H1 (cell line): Measurements from ENCODE around the gene ARHGAP12. TPM values are rescaled to one million over a fixed set of nuclear protein-coding genes. Genes with fewer than 3 reads are reported as not detected.

Experiments
- CTCF ChIA-PET: fragments of 300-600 bp; sonication (Branson Sonifier 250); formaldehyde crosslinking; loops from one replicate; lab custom pipeline; 2021; ENCODE audit not compliant: partially characterized antibody; lab: Charles Lee
- POLR2A ChIA-PET: fragments of 300-600 bp; sonication (Branson Sonifier 250); formaldehyde crosslinking; loops from one replicate; lab custom pipeline; 2021; ENCODE audit warnings: inconsistent platforms; ENCODE audit not compliant: partially characterized antibody; lab: Charles Lee
- DNase-seq, 2 experiments: peaks; one replicate each; pipeline versions ENCODE4 v3.0.0 to v3.0.0-alpha.2; 2010 to 2022; ENCODE audit warnings: low spot score in 2 of 2, low read depth in 1 of 2, mixed read lengths in 1 of 2
- FAIRE-seq: peaks from 2 replicates; lab custom pipeline; 2011; peaks lifted over from hg19 to GRCh38; lab: Jason Lieb, UNC
- H2AFZ ChIP-seq: 2 replicates; pipeline ENCODE4 v1.8.1; 2012; ENCODE audit warnings: low read length, inconsistent platforms
- H2AK5ac ChIP-seq: 2 replicates; pipeline ENCODE4 v1.6.1; 2013; ENCODE audit warnings: low read depth, low read length
- H2BK120ac ChIP-seq: replicated peaks from 2 replicates; pipeline ENCODE3; 2013; ENCODE audit warnings: low read depth, low read length, inconsistent platforms
- H2BK12ac ChIP-seq: 2 replicates; pipeline ENCODE4 v1.6.1; 2013; ENCODE audit warnings: low read depth, low read length
- H2BK15ac ChIP-seq: 2 replicates; pipeline ENCODE4 v1.6.1; 2013; ENCODE audit warnings: low read length
- H2BK20ac ChIP-seq: 2 replicates; pipeline ENCODE4 v1.6.1; 2013; ENCODE audit warnings: low read length
- H2BK5ac ChIP-seq: 2 replicates; pipeline ENCODE4 v1.6.1; 2013; ENCODE audit warnings: low read depth, low read length
- H3K14ac ChIP-seq: 2 replicates; pipeline ENCODE4 v1.6.1; 2013; ENCODE audit warnings: inconsistent platforms; ENCODE audit not compliant: insufficient read length
- H3K18ac ChIP-seq: 2 replicates; pipeline ENCODE4 v1.6.1; 2013; ENCODE audit warnings: low read length; ENCODE audit errors: extremely low read depth
- H3K23ac ChIP-seq: 2 replicates; pipeline ENCODE4 v1.6.1; 2013; ENCODE audit warnings: inconsistent platforms; ENCODE audit not compliant: insufficient read length
- H3K23me2 ChIP-seq: 2 replicates; pipeline ENCODE4 v1.6.1; 2013; ENCODE audit warnings: low read depth, low read length
- H3K27ac ChIP-seq: 2 replicates; pipeline ENCODE4 v1.6.1; 2011; ENCODE audit warnings: low read depth, low read length, inconsistent platforms
- H3K27me3 ChIP-seq, 4 experiments: replicated peaks in 1 of 4; 1 replicate in 1 of 4; 2 replicates in 3 of 4; pipeline versions ENCODE4 v1.6.1 to v1.8.1; 2011 to 2013; ENCODE audit warnings: low read length in 3 of 4, mild to moderate bottlenecking in 3 of 4, inconsistent platforms in 2 of 4, mixed read lengths in 2 of 4, moderate library complexity in 1 of 4; ENCODE audit not compliant: control insufficient read depth in 3 of 4, insufficient read depth in 3 of 4; ENCODE audit errors: extremely low read depth in 1 of 4
- H3K36me3 ChIP-seq, 4 experiments: 2 replicates each; pipeline versions ENCODE4 v1.6.1 to v1.8.1; 2011 to 2013; ENCODE audit warnings: mild to moderate bottlenecking in 4 of 4, low read length in 3 of 4, moderate library complexity in 2 of 4, control low read depth in 1 of 4, inconsistent platforms in 1 of 4; ENCODE audit not compliant: insufficient read depth in 4 of 4, control insufficient read depth in 2 of 4
- H3K4ac ChIP-seq: replicated peaks from 2 replicates; pipeline ENCODE3; 2013; ENCODE audit warnings: low read length, low read depth, mixed read lengths, inconsistent platforms; ENCODE audit not compliant: insufficient read length
- H3K4me1 ChIP-seq, 4 experiments: replicated peaks in 1 of 4; 1 replicate in 1 of 4; 2 replicates in 3 of 4; pipeline versions ENCODE4 v1.6.1 to v1.8.1; 2011 to 2013; ENCODE audit warnings: low read length in 3 of 4, inconsistent platforms in 2 of 4, mixed read lengths in 1 of 4; ENCODE audit not compliant: insufficient read depth in 4 of 4, control insufficient read depth in 3 of 4
- H3K4me2 ChIP-seq, 2 experiments: 2 replicates each; pipeline versions ENCODE4 v1.6.1 to v1.8.1; 2011 to 2013; ENCODE audit warnings: low read depth in 2 of 2, low read length in 2 of 2, control low read depth in 1 of 2, inconsistent platforms in 1 of 2, mild to moderate bottlenecking in 1 of 2; ENCODE audit not compliant: insufficient read depth in 1 of 2
- H3K4me3 ChIP-seq, 4 experiments: fragments of 200-600, 300-600 bp in 1 of 4; sonication (generic), shearing (Covaris generic), sonication (Bioruptor Twin) in 1 of 4; 2 replicates each; pipeline versions ENCODE4 v1.5.1 to v1.8.1; 2011 to 2016; ENCODE audit warnings: low read length in 4 of 4, low read depth in 3 of 4, control low read depth in 2 of 4, inconsistent platforms in 2 of 4, mild to moderate bottlenecking in 2 of 4, mixed read lengths in 1 of 4, moderate library complexity in 1 of 4; ENCODE audit not compliant: insufficient read depth in 2 of 4; ENCODE audit errors: extremely low read depth in 1 of 4
- H3K56ac ChIP-seq: replicated peaks from 2 replicates; pipeline ENCODE3; 2013; ENCODE audit warnings: low read depth, mild to moderate bottlenecking, mixed read lengths, low read length, inconsistent platforms; ENCODE audit not compliant: insufficient read length
- H3K79me1 ChIP-seq: 2 replicates; pipeline ENCODE4 v1.6.1; 2013; ENCODE audit warnings: low read depth, low read length, control low read depth
- H3K79me2 ChIP-seq, 2 experiments: 2 replicates each; pipeline versions ENCODE4 v1.6.1 to v1.8.1; 2012 to 2013; ENCODE audit warnings: low read length in 2 of 2, mild to moderate bottlenecking in 2 of 2, inconsistent platforms in 1 of 2; ENCODE audit not compliant: insufficient read depth in 2 of 2, control insufficient read depth in 1 of 2
- H3K9ac ChIP-seq, 4 experiments: replicated peaks in 1 of 4; 1 replicate in 1 of 4; 2 replicates in 3 of 4; pipeline versions ENCODE4 v1.6.1 to v1.8.1; 2011 to 2013; ENCODE audit warnings: low read depth in 3 of 4, low read length in 3 of 4, control low read depth in 2 of 4, mild to moderate bottlenecking in 2 of 4, moderate library complexity in 2 of 4, inconsistent platforms in 1 of 4; ENCODE audit errors: extremely low read depth in 1 of 4
- H3K9me3 ChIP-seq, 2 experiments: 2 replicates each; pipeline versions ENCODE4 v1.6.1 to v1.8.1; 2012 to 2013; ENCODE audit warnings: mild to moderate bottlenecking in 2 of 2, moderate library complexity in 2 of 2, control low read depth in 1 of 2, inconsistent platforms in 1 of 2, low read depth in 1 of 2, low read length in 1 of 2, mixed read lengths in 1 of 2; ENCODE audit not compliant: insufficient read depth in 2 of 2
- H4K20me1 ChIP-seq, 2 experiments: replicated peaks in 1 of 2; 2 replicates each; pipeline versions ENCODE3 to v1.8.1; 2011 to 2013; ENCODE audit warnings: inconsistent platforms in 2 of 2, low read length in 2 of 2, mild to moderate bottlenecking in 1 of 2; ENCODE audit not compliant: insufficient read depth in 2 of 2, control insufficient read depth in 1 of 2
- H4K5ac ChIP-seq: 2 replicates; pipeline ENCODE4 v1.6.1; 2013; ENCODE audit warnings: low read length, low read depth, mixed read lengths, inconsistent platforms; ENCODE audit not compliant: insufficient read length
- H4K8ac ChIP-seq: 2 replicates; pipeline ENCODE4 v1.8.0; 2013; ENCODE audit warnings: mild to moderate bottlenecking, moderate library complexity, low read length, inconsistent platforms; ENCODE audit not compliant: insufficient read depth; ENCODE audit errors: extremely low read depth
- H4K91ac ChIP-seq: replicated peaks from 2 replicates; pipeline ENCODE3; 2013; ENCODE audit warnings: low read length, mixed read lengths, inconsistent platforms; ENCODE audit not compliant: insufficient read length
- ASH2L ChIP-seq: fragments of 200-600, 300-600 bp; sonication (generic); IDR thresholded peaks from one replicate; pipeline ENCODE4 v1.7.1; 2017; ENCODE audit warnings: low read length
- BCL11A ChIP-seq, 2 experiments: IDR thresholded peaks; one replicate each; pipeline ENCODE4 v1.6.1; 2011; ENCODE audit warnings: low read depth in 2 of 2, low read length in 2 of 2, mild to moderate bottlenecking in 2 of 2
- CBX8 ChIP-seq: fragments of 300-800, 300-1000 bp; sonication (generic); IDR thresholded peaks from 2 replicates; pipeline ENCODE4 v1.7.1; 2016; ENCODE audit warnings: low read depth, low read length, borderline replicate concordance
- CHD1 ChIP-seq: IDR thresholded peaks from 2 replicates; pipeline ENCODE4 v1.6.1; 2012; ENCODE audit warnings: low read depth, low read length, improper control_type of control experiment
- CREB1 ChIP-seq: IDR thresholded peaks from 2 replicates; pipeline ENCODE4 v1.6.1; 2012; ENCODE audit warnings: inconsistent platforms
- FOSL1 ChIP-seq: IDR thresholded peaks from 2 replicates; pipeline ENCODE4 v1.6.1; 2011; ENCODE audit warnings: mild to moderate bottlenecking, low read depth, low read length, moderate library complexity; ENCODE audit not compliant: insufficient read depth
- GABPA ChIP-seq: IDR thresholded peaks from 2 replicates; pipeline ENCODE4 v1.6.1; 2011; ENCODE audit warnings: mild to moderate bottlenecking, low read length, moderate library complexity, borderline replicate concordance; ENCODE audit not compliant: insufficient read depth
- KDM1A ChIP-seq: fragments of 200-600, 300-600 bp; sonication (generic); IDR thresholded peaks from 2 replicates; pipeline ENCODE4 v1.7.1; 2016; ENCODE audit warnings: mild to moderate bottlenecking, low read length, borderline replicate concordance
- RAD21 ChIP-seq, 2 experiments: IDR thresholded peaks in 1 of 2; conservative IDR thresholded peaks in 1 of 2; 2 replicates each; pipeline ENCODE4 v1.6.1; 2011; ENCODE audit warnings: low read depth in 2 of 2, low read length in 2 of 2, improper control_type of control experiment in 1 of 2, inconsistent platforms in 1 of 2, mild to moderate bottlenecking in 1 of 2, moderate library complexity in 1 of 2
- RBBP5 ChIP-seq: IDR thresholded peaks from 2 replicates; pipeline ENCODE4 v1.7.1; 2012; ENCODE audit warnings: low read depth, mild to moderate bottlenecking, inconsistent platforms, low read length, moderate library complexity, borderline replicate concordance
- RNF2 ChIP-seq: fragments of 200-900, 300-1000 bp; sonication (generic); IDR thresholded peaks from 2 replicates; pipeline ENCODE4 v1.7.1; 2016; ENCODE audit warnings: borderline replicate concordance, low read depth, mild to moderate bottlenecking, antibody characterized with exemption, low read length; ENCODE audit not compliant: poor library complexity, severe bottlenecking; ENCODE audit errors: missing control alignments
- SIN3A ChIP-seq, 2 experiments: IDR thresholded peaks in 1 of 2; conservative IDR thresholded peaks in 1 of 2; 2 replicates each; pipeline ENCODE4 v1.6.1; 2011 to 2012; ENCODE audit warnings: low read length in 2 of 2, improper control_type of control experiment in 1 of 2, low read depth in 1 of 2, mild to moderate bottlenecking in 1 of 2
- WGBS, 2 experiments: shearing (Covaris generic) in 1 of 2; methylation state at CpG; one replicate each; pipeline versions ENCODE4 v1.1.6 to v1.1.7; 2013 to 2015; ENCODE audit warnings: low lambda C conversion rate in 2 of 2, mixed read lengths in 2 of 2, inconsistent platforms in 1 of 2, low coverage in 1 of 2, missing lambda C conversion rate in 1 of 2; ENCODE audit not compliant: insufficient replicate concordance in 2 of 2, insufficient coverage in 1 of 2, insufficient read length in 1 of 2; ENCODE audit errors: extremely low coverage in 1 of 2, missing lambda C conversion rate in 1 of 2; 5-methylcytosine and 5-hydroxymethylcytosine counted together
- polyA plus RNA-seq, 7 experiments: library from polyadenylated mRNA; depleted of rRNA in 3 of 7; stranded (reverse) in 5 of 7; unstranded in 2 of 7; fragments of >200 nt in 5 of 7; fragments of 200-250 nt in 2 of 7; gene quantifications; 1 replicate in 5 of 7; 2 replicates in 1 of 7; 4 replicates in 1 of 7; pipeline versions ENCODE4 v1.2.1 to v1.2.3, GENCODE V29; 2011 to 2013; ENCODE audit warnings: missing spikeins in 2 of 7, mixed read lengths in 2 of 7
- total RNA-seq: library from RNA; stranded (reverse); fragmentation: NEBNext Ultra II Directional; extraction: Animal tissue kit (Norgen Biotek cat#: 25700); gene quantifications from 2 replicates; pipeline ENCODE4 v1.2.1, GENCODE V29; 2021
- TF ChIP-seq, protein P1 (sequence below): IDR thresholded peaks from 2 replicates; pipeline ENCODE4 v1.6.1; 2012; ENCODE audit warnings: inconsistent platforms

Gene ARHGAP12
- total and polyA plus RNA-seq, 2 of the 8 experiments (the other 6 are each of a cell fraction or from before 2014, with no cell fraction given): 10.1 to 39.0 TPM

DNA sequence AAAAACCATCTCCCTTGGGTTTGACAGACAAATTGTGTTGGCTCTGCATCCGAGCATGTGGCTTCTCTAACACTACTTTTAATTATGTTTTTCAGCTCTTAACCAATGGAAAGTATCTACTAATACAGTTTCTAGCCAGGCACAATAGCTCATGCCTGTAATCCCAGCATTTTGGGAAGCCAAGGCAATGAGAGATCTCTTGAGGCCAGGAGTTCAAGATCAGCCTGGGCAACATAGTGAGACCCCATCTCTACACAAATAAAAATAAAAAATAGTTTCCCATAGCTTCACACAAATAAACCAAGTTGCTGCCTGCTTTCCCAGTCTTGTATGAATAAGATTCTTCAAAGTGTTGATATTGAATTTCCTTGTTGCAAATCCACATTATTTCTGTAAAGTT, 13.8 kb upstream of the ARHGAP12 start:
- no peak overlapping the region for H3K18ac ChIP-seq
- H3K4me1 ChIP-seq: no peaks in the 10 kb centered on the region; a peak in 1 of 7 replicates
- WGBS, 2 experiments: 90% methylated on average over 1 of the region's 1 CpG; no CpG with 5 or more reads in 1 of the 2 experiments
- H3K23ac ChIP-seq: no peak overlapping the region
- no peaks in the 10 kb centered on the region for H3K36me3 ChIP-seq
- POLR2A ChIA-PET: interaction anchor here (1.1 kb wide), 1 partner anchor 12 kb away, joined by 3 read pairs; no protein-coding TSS in a partner anchor
- H4K91ac ChIP-seq: no peak overlapping the region
- no peak overlapping the region for H3K56ac ChIP-seq
- no peak overlapping the region for H3K9ac ChIP-seq
- no peak overlapping the region for H2BK12ac ChIP-seq
- H3K4me3 ChIP-seq: no peak overlapping the region
- no peak overlapping the region for H2BK20ac ChIP-seq
- H4K20me1 ChIP-seq: no peaks in the 10 kb centered on the region
- H3K79me1 ChIP-seq: no peaks in the 10 kb centered on the region
- H4K5ac ChIP-seq: no peak overlapping the region
- H3K9me3 ChIP-seq: no peaks in the 10 kb centered on the region
- no peak overlapping the region for H3K14ac ChIP-seq
- no peak overlapping the region for H4K8ac ChIP-seq
- no peak overlapping the region for H2AFZ ChIP-seq
- no peak overlapping the region for H3K4ac ChIP-seq
- H2BK15ac ChIP-seq: no peak overlapping the region
- CTCF ChIA-PET: interaction anchor here (0.9 to 1.1 kb wide), 2 partner anchors 273 to 1256 kb away, joined by 3 read pairs; no protein-coding TSS in a partner anchor
- FAIRE-seq (no peak), DNase-seq (no peak)
- no peak overlapping the region for H3K4me2 ChIP-seq
- no peak overlapping the region for H2BK5ac ChIP-seq
- no peaks in the 10 kb centered on the region for H3K27me3 ChIP-seq
- H2BK120ac ChIP-seq: no peak overlapping the region
- H3K23me2 ChIP-seq: no peaks in the 10 kb centered on the region
- no peak overlapping the region for H3K27ac ChIP-seq
- H2AK5ac ChIP-seq: no peak overlapping the region
- no peaks in the 10 kb centered on the region for H3K79me2 ChIP-seq
- TF ChIP-seq FOSL1 (no peak), KDM1A (no peak), RBBP5 (no peak), BCL11A (IDR thresholded peaks at IDR 0.05; ENCODE audit: low read depth in 2 of 2, low read length in 2 of 2) (no peak), RAD21 (IDR thresholded peaks at IDR 0.05 in 1 of 2, conservative IDR thresholded peaks at IDR 0.05 in 1 of 2; ENCODE audit: low read depth in 2 of 2, low read length in 2 of 2) (no peak), SIN3A (conservative IDR thresholded peaks at IDR 0.05 in 1 of 2, IDR thresholded peaks at IDR 0.05 in 1 of 2; ENCODE audit: low read depth in 1 of 2, low read length in 2 of 2) (no peak), CREB1 (no peak), GABPA (no peak), RNF2 (no peak), ASH2L (no peak), CBX8 (no peak), CHD1 (no peak)
- TF ChIP-seq, protein P1, sequence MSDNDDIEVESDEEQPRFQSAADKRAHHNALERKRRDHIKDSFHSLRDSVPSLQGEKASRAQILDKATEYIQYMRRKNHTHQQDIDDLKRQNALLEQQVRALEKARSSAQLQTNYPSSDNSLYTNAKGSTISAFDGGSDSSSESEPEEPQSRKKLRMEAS: no peak
